CD4-positive, alpha-beta T cell treated with Interleukin-6 for 4 hours (primary cell): ENCODE data around the gene CKB.

Experiments used
- DNase-seq: peaks from one replicate; pipeline ENCODE4 v3.0.0-alpha.2; 2020; ENCODE audit warnings: mixed read lengths

CKB gene

DNA sequence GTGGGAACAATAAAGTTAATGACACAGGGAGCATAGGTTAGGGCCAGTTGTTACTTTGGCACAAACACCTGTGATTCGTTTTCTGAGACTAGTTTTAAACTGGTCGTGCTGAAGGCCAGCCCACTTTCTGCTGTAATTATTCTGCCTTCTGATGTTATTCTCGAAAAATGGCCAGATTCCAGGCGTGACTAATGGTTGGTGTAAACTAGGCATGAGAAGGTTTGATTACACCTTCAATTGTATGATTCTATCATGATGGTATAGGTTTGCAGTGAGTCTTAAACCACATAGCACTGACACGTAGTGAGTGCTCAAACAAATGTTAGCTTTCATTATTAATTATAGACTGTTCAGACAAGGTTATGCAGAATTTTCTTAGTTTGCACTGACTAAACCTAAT lies 39.0 kb downstream of the CKB start:
- no peak for DNase-seq

DNA sequence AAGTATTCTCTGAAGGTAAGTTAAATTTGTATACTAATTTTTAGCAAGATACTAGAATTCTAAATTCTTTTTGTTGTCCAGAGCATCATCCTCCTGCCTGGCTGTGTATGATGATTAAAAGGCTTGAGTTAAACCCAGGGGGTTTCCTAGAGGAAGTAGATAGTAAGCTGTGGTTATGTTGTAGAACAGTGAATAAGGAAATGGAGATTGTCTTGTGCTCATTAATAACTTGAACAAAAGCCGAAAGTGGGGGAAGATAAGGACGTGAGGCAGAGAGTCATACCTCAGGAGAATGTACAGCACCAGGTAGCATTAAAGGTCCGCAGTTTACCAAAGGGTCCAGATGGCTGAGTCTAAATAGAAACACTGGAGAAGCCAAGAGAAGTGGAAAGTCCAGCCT lies 42.0 kb downstream of the CKB start:
- no peak for DNase-seq

DNA sequence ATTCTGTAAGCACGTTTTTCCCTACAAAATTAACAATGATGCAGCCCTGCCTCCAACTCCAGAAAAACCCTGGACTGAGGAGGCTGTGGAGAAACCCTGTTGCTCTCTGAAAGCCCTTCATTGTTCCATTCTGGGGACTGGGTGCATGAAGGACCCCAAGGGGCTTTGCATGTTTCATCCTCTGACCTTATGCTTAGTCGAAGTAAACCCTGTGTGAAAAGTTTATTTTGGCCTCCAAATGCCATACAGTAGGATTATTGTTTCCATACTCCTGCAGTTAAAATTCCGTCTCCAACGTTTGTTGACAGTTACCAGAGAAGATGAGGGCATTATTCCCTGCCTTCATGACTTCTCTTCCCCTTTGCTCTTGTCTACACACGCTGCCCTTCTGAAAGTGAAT lies 46.0 kb downstream of the CKB start:
- no peak for DNase-seq

DNA sequence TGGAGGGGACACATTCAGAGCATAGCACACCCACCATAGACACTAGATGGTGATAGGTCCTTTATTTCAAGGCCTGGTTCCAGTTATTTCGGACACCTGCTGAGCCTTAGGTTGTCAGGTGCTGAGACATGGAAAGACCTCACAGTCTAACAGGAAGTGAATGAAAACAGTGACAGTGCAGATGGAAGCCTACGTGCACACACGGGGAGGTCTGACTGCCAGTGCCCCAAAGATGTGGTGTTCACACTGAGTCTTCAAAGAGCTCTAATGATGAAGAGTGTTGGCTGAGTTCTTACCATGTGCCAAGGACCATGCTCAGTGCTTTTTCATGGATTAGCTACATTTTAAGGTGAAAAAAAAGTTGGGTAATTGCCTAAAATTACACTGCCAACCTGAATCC lies 46.6 kb downstream of the CKB start:
- no peak for DNase-seq

DNA sequence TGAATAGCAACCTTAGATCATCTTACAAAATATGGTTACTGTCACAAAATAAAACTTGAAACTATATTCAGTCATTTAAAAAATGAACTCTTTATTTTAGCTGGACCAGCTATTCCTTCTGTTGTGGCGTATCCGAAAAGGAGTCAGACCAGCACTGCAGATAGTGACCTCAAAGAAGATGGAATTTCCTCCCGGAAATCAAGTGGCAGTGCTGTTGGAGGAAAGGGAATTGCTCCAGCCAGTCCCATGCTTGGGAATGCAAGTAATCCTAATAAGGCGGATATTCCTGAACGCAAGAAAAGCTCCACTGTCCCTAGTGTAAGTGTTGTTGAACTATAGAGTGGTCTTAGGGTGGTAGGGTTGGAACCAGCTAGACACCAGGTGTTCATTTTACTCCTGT lies 47.7 kb downstream of the CKB start:
- DNase-seq, result no peak

DNA sequence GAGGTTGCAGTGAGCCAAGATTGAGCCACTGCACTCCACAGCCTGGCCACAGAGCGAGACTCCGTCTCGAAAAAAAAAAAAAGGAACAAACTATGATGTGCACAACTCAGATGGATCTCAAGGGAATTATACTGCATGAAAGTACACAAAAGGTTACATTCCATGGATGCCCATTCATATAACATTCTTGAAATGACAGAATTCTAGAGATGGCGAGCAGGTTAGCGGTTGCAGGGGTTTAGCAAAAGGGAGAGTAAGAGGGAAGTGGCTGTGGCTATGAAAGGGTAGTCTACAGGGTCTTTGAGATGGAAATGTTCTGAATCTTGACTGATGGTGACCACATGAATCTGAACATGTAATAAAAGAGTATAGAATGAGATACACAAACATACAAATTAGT lies 49.7 kb downstream of the CKB start:
- DNase-seq, result no peak
